ENCODE results near the gene TTC13.

DNA sequence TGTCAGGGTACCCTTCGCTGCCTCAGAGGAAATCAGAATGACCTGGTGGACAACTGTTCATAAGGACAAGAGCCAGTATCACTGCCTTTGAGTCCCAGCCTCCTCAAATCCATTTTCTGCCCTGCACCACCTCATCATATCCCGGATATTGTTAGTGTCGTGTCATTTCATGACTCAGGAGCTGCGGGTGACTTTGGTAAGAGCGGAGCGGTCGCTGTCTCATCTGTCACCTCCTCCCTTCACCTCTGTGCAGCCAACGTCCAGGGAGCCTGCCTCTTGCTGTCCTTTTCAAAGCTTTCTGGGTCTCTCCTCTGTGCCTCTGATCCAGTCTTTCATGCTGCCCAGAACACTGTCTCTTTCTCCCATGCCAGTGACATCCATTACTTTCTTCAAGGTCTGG, 103.3 kb downstream of the TTC13 start:
- no peak for TF ChIP-seq POLR2A (IDR thresholded peaks at IDR 0.05)
- TF ChIP-seq, protein P1, sequence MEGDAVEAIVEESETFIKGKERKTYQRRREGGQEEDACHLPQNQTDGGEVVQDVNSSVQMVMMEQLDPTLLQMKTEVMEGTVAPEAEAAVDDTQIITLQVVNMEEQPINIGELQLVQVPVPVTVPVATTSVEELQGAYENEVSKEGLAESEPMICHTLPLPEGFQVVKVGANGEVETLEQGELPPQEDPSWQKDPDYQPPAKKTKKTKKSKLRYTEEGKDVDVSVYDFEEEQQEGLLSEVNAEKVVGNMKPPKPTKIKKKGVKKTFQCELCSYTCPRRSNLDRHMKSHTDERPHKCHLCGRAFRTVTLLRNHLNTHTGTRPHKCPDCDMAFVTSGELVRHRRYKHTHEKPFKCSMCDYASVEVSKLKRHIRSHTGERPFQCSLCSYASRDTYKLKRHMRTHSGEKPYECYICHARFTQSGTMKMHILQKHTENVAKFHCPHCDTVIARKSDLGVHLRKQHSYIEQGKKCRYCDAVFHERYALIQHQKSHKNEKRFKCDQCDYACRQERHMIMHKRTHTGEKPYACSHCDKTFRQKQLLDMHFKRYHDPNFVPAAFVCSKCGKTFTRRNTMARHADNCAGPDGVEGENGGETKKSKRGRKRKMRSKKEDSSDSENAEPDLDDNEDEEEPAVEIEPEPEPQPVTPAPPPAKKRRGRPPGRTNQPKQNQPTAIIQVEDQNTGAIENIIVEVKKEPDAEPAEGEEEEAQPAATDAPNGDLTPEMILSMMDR (IDR thresholded peaks at IDR 0.05): no peak

Data from thyroid gland (tissue), 4 donors.